B cell (primary cell): ENCODE results near the gene EYS.

Experiments used
- CTCF ChIP-seq: fragments of 200-600 bp; IDR thresholded peaks from one replicate; pipeline ENCODE4 v1.8.0; 2022; ENCODE audit warnings: antibody characterized with exemption, mild to moderate bottlenecking
- EZH2 ChIP-seq: IDR thresholded peaks from 2 replicates; pipeline ENCODE4 v1.6.1; 2012; ENCODE audit warnings: borderline replicate concordance, low read depth, mild to moderate bottlenecking, moderate library complexity, low read length; ENCODE audit not compliant: insufficient read depth, poor library complexity, severe bottlenecking

GRCh38 chr6:65452333-65452732 is 254.7 kb downstream of the EYS start:
- TF ChIP-seq CTCF (no peak), EZH2 (no peak)
